Measurements from ENCODE around the gene MYT1. TPM values are rescaled to one million over a fixed set of nuclear protein-coding genes. Genes with fewer than 3 reads are reported as not detected.

Gene MYT1
- total RNA-seq, 1 donor from 2014 or later, result not detected

DNA sequence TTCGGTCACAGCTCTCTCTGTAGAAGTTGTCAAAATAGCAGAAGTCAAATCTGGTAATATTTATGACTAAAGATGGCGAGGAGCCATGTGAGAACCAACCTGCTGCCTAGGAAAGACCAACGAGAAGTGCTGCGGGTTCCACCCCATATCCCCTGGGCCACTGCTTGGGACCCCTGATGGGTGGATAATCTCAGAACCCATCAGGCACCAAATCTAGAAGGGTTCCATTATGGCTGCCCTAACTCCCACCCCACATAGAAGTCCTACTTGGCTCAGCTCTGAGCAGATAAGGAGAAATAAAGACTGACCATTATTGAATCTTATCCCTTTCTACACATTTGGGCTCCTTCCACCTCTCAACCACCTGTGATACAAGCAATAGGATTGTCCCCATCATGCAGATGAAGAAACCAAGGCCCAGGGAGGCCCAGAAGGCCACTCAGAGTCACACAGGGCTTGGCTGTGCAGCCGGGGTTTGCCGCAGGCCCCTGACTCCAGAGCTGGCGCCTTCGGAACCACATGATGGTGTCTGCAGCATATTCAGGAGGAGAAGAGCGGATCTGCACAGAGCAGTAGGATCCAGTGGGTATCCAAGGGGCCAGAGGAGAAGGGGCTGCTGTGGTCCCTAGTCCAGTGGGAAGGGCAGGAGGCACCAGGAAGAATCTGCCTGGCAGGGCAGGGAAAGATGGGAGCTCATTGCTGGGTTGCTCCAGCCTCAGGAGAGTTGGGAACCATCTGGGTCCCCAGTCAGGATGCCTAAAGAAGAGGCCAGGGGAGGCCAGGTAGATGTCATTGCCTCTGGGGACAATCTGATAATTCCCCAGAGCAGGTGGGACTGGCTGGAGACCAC lies 81.7 kb downstream of the MYT1 start:
- no peak overlapping the region for H3K4me3 ChIP-seq
- H3K27me3 ChIP-seq (ENCODE audit: low read depth), result peaks cover 6% of the 10 kb centered on the region
- H3K27ac ChIP-seq, result no peak overlapping the region
- H3K9me3 ChIP-seq, result no peaks in the 10 kb centered on the region
- no peaks in the 10 kb centered on the region for H3K36me3 ChIP-seq
- no peaks in the 10 kb centered on the region for H3K4me1 ChIP-seq
- no peak for ATAC-seq
- no peak for DNase-seq
- intact Hi-C loops (cut with DNase I), result no loop called here
- TF ChIP-seq, protein P1, sequence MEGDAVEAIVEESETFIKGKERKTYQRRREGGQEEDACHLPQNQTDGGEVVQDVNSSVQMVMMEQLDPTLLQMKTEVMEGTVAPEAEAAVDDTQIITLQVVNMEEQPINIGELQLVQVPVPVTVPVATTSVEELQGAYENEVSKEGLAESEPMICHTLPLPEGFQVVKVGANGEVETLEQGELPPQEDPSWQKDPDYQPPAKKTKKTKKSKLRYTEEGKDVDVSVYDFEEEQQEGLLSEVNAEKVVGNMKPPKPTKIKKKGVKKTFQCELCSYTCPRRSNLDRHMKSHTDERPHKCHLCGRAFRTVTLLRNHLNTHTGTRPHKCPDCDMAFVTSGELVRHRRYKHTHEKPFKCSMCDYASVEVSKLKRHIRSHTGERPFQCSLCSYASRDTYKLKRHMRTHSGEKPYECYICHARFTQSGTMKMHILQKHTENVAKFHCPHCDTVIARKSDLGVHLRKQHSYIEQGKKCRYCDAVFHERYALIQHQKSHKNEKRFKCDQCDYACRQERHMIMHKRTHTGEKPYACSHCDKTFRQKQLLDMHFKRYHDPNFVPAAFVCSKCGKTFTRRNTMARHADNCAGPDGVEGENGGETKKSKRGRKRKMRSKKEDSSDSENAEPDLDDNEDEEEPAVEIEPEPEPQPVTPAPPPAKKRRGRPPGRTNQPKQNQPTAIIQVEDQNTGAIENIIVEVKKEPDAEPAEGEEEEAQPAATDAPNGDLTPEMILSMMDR (IDR thresholded peaks at IDR 0.05), result no peak

DNA sequence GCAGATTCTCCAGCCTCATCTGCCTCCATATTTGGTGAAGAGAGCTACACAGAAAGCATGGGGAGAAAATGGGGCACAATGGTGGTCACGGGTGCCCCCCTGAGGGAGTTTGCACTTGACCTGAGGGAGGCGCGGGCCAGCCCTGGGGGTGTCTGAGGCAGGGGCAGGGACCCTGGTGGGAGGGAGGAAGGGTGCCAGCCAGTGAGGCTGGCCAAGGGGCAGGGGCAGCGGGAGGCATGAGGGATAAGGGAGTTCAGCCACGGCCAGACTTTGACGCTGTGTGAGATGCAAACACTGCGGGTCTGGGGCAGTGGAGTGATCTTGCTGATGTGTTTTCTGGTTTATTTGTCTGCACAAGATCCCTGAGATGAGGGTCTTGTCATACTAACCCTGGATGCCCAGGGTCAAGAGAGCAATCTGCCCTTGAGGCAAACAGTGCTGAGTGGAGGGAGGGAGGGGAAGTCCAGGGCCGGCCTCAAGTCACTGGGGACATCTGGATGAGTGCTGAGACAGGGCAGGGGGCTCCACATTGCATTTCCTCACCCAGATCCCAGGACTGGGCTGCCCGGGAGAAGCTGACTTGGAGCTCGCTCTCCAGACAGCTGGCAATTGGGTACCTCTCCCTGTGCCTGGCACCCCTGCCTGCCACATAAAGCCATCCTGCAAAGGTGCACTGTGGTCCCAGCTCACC lies 82.5 kb downstream of the MYT1 start:
- TF ChIP-seq, protein P1 (IDR thresholded peaks at IDR 0.05), result no peak
- Histone ChIP-seq H3K27me3 (ENCODE audit: low read depth) (peaks cover 6% of the 10 kb centered on the region), H3K27ac (no peak overlapping the region), H3K9me3 (no peaks in the 10 kb centered on the region), H3K4me1 (no peaks in the 10 kb centered on the region), H3K4me3 (no peak overlapping the region), H3K36me3 (no peaks in the 10 kb centered on the region)
- intact Hi-C loops (cut with DNase I), result no loop called here
- DNase-seq (no peak), ATAC-seq (peak in 1 of 2 donors; percentile 13)

DNA sequence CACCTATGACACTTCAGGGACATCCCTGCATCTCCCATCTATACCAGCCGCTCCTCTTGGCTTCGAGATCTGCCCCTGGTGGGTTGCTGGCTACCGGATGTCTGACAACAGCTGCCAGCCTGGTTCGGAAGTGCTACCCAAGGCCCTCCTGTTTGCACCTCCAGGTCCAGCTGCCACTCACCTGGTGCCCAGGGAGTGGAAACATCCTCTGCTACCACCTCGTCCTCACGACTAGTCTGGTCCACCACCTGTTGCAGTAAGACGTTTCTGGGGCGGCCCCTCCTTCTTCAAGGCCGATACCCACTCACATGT lies 83.0 kb downstream of the MYT1 start:
- intact Hi-C loops (cut with DNase I), result no loop called here
- no peak for ATAC-seq
- TF ChIP-seq, protein P1 (IDR thresholded peaks at IDR 0.05), result no peak
- Histone ChIP-seq H3K36me3 (no peaks in the 10 kb centered on the region), H3K27me3 (ENCODE audit: low read depth) (peaks cover 6% of the 10 kb centered on the region), H3K4me3 (no peak overlapping the region), H3K4me1 (no peaks in the 10 kb centered on the region), H3K9me3 (no peaks in the 10 kb centered on the region), H3K27ac (no peak overlapping the region)
- DNase-seq, result no peak

DNA sequence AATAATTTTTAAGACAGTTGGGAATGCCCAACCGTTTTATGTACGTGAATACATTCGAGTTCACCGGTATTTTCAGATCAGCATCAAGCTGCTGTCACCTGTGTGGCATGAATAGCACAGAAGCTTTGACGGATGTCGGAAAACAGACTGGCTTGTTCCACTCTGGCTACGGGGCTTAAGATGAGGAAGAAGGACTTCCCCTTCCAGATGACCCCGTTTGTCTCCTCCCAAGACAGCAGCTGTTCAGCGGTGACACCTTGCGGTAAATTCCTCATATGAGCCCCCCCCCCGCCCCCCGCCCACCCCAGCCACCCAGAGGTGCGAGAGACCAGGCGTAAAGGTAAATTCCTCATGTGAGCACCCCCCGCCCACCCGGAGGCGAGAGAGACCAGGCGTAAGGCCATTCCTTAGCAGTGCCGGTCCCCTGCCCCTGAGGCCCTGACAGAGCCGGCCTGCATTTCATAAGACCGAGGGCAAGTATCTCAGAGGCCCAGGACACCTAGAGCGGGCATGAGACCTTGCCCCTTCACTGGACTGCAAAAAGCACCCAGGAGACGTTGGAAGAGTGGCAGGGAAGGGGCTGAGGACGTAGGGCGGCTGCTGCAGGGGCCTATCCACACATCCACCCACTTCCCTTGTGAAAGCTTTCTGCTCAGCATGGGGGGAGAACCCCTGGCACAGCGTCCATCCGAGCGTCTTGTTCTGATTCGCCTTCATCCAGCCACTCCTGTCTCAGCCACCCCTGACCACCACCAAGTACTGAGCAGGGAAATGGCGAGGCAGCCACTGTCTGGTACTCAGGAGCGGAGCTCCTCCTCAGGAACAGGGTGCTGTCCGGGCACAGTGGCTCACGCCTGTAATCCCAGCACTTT lies 84.0 kb downstream of the MYT1 start:
- TF ChIP-seq, protein P1 (IDR thresholded peaks at IDR 0.05), result no peak
- Histone ChIP-seq H3K4me1 (no peaks in the 10 kb centered on the region), H3K27me3 (ENCODE audit: low read depth) (peaks cover 6% of the 10 kb centered on the region), H3K4me3 (no peak overlapping the region), H3K9me3 (no peaks in the 10 kb centered on the region), H3K36me3 (no peaks in the 10 kb centered on the region), H3K27ac (no peak overlapping the region)
- DNase-seq, result no peak
- intact Hi-C loops (cut with DNase I), result no loop called here
- no peak for ATAC-seq

DNA sequence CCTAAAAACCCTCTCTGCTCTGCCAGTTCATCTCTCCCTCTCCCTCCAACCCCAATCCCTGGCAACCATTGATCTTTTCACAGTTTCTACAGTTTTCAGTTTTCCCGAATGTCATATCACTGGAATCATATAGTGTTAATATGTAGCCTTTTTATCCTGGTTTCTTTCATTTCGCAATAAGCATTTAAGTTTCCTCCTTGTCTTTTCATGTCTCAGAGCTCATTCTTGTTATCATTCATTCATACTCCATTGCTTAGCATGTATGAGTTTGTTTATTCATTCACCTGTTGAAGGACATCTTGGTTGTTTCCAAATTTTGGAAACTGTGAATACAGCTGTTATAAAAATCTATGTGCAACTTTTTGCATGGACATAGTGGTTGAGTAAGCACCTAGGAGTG lies 85.8 kb downstream of the MYT1 start:
- peaks cover 6% of the 10 kb centered on the region for H3K27me3 ChIP-seq (ENCODE audit: low read depth)
- no peaks in the 10 kb centered on the region for H3K36me3 ChIP-seq
- no peak for DNase-seq
- intact Hi-C loops (cut with DNase I), result no loop called here
- no peak overlapping the region for H3K4me3 ChIP-seq
- ATAC-seq, result no peak
- no peak overlapping the region for H3K27ac ChIP-seq
- TF ChIP-seq, protein P1 (IDR thresholded peaks at IDR 0.05), result no peak
- H3K9me3 ChIP-seq, result no peaks in the 10 kb centered on the region
- H3K4me1 ChIP-seq, result peaks cover 4% of the 10 kb centered on the region

All from lower lobe of right lung (tissue), 2 donors.